Umbilical cord (tissue), 2 donors: ENCODE data around the gene NTMT2. TPM values are rescaled to one million over a fixed set of nuclear protein-coding genes. Genes with fewer than 3 reads are reported as not detected.

Experiments
- DNase-seq: peaks from one replicate; pipeline ENCODE4 v3.0.0-alpha.2; 2015; ENCODE audit warnings: low spot score
- total RNA-seq: library from RNA; depleted of rRNA; stranded (reverse); fragments of >200 nt; gene quantifications from one replicate; pipeline ENCODE4 v1.2.3, GENCODE V29; 2014; ENCODE audit warnings: low replicate concordance; ENCODE audit not compliant: insufficient read depth

The NTMT2 gene
- total RNA-seq, 1 donor from 2014 or later: not detected

DNA sequence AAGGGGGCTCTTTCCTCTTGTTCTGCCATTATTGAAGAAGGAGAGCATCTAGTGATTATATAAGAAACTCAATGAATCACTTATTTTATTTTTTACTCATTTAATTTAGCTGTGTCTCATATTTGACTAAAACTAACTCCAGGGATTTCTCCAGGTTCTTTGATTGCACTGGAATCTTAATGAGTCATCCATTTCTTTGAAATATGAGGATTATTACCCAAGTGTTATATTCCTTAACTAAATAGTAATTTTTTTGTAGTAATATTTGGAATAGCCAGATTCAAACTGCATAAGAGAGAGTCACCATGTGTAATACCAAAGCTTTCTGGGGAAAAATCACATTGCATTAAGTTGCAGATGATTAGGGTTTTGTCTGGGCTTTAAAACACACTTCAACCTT is 59.5 kb downstream of the NTMT2 start:
- DNase-seq: no peak

DNA sequence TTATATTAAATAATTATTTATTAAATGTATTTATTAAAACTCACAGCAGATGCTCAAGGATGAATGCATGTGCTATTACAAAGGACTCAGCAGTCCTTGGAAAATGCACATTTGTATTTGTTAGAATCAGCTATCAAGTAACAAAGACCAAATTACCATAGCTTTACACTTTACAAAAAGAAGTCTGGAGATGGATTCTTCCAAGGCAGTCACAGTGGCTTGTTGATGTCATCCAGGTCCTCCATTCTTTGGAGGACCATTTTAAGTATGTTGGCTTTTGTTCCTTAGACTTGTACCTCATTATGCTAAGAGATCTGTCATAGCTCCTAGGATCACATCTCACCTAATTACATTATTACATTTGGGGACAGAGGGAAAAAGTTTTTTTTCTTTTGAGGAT is 63.4 kb downstream of the NTMT2 start:
- DNase-seq: no peak

DNA sequence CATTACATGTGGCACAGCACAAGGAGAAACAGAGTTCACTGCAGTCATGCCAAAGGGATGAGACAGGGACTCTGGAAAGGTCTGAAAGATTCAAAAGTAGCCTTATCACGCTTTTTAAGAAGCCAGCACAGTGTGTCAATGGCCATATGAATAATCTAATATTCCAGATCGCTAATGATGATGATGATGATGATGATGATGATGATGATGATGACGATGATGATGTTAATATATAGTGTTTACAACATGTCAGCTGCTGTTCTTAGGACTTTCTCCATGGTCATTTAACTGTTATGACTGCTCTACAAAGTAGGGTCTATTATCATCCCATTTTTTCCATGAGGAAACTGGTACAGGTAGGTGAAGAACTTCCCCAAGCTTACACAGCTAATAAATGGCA is 64.4 kb downstream of the NTMT2 start:
- no peak for DNase-seq

DNA sequence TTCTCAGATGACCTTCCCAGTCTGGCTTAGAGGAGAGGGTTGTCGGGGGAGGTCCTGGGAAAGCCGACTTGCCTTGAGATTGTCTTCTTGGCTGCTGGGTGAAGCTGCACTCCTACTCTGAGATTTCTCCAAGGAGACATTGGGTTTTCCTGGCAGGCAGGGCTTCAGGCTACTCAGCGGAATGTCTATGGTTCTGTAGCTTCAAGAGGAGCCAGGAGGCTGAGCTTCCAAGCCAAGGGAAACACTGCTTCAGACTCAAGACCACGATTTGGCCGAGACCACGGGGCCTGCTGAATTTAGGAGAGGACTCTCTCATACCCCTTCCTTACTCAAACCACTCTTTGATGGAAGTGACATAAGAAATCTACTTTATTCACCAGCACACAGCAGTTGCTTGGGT is 67.8 kb downstream of the NTMT2 start:
- no peak for DNase-seq

DNA sequence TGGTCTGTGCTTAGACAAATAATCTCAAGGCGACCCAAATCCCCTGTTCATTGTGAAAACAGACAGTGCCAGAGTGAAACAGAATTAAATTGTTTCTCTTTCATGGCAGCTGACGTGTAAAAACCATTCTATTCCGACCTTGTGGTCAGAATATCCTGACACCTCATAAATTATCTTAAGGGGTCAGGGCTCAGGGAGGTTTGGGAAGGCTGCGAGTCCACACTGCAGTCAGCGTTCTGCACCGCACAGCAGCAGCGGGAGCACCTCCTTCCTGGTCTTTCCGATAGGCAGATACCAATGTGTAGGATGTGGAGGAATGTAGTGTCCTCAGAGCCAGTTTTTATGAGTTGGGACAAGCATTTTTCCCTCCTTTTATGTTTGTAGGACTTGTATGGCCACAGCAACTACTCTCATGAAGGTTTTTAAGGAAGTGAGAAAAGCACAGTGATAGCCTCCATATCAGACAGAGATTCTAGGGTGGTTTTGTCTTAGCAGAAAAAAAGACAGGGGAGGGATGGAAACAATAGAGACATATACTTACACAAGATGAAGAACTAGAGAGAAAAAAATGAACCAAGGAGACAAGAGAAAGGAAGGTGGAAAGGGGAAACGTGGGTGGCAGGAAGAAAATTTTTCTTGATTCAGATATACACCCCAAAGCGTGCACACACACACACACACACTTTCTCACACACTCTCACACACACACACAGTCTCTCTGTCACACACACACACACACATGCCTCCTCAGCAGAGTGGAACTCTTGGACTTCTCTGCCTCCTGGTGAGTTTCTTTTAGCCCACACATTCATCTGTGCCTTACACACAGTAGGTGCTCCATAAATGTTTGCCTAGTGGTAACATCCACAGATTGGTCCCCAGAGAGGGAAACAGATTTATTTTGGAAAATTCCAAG is 68.6 kb downstream of the NTMT2 start:
- no peak for DNase-seq

DNA sequence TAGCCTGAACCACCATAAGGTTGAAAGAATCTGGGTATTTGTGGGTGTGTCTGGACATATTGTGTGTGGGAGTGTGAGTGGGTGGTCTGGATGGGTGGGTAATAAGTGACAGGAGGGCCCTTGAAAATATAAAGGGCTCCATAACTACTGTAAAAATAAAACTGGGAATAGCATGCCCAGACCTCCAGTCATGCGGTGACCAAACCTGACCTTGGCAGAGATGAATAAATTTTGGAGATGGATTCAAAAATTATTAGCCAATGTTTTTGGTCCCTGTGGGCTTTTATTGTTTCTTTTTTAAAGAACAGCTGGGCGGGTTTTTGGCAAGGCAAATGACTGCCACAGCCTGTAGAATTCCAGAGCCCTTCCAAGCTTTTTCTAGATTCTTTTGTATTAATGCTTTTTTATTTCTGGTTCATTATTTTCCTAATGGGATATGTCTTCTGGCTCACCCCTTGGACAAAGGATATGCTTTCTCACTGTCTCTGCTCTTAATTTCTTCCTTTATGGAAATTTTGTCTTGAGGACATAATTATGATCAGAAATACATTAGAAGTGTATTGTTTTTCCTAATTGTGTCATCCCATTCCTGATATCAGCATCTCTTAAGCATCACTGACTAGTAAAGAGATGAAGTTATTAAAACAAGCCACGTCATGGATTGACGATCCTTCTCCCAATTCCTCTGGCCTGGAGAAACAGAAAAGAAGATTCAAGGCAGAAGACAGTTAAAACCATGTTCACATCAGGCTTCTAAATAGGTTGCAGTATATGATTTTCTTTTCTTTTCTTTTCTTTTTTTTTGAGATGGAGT is 69.5 kb downstream of the NTMT2 start:
- DNase-seq: no peak

DNA sequence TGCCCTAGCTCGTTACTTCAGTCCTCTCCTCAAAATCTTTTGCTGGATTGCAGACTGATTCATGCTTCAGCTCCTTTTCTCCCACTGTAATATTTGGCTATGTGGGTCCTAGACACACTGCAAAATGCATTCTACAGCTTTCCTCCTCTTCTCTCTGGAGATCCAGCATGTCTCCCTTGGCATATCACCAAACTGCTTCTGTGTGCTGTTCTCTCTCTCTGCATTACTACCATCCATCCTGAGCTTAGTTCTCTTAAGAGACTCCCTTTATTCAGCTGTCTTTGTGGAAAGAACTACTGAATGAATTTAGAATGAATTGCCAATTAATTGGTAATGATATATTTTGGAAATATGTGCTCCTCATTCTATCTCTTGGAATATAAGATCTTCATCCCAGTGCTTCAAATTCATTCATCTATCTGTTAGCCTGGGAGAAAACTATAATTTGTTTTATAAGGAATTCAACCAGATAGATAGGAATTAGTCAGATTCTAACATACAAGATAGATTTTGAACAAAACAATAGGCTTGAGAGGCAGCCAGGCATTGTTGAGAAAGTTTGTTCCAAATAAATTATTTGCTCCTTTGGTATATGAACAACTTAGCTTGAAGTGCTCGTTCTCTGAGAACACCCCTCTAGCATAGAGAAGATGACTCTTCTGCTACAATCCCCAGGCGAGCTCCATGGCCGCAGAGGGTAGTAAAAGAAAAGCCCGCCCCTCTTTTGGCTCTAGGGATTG is 71.9 kb downstream of the NTMT2 start:
- DNase-seq: no peak

DNA sequence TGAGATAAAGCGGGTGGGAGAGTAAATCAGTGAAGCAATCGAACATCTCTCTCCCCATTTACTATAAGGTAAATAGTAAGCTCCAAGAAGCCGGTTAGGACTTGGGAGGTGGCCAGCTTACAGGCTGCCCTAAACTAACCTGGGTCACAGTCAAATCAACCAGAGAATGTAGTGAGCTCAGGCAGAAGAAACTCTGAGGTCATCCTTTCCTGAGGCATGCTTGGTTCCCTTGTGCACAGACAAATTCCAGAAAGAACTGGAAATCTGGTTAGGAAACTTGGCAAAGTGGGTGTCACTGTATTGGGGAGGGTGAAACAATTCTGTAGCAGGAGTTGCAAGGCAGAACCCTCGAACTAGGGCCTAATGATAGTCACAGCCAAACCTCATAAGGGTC is 72.5 kb downstream of the NTMT2 start:
- DNase-seq: no peak

Other genes with a start within 250 kb of the NTMT2 start
- 84.7 TPM for gene KIFAP3, start 71.3 kb upstream of the NTMT2 start, total RNA-seq